ENCODE measurements around the gene PALM3. TPM values are rescaled to one million over a fixed set of nuclear protein-coding genes. Genes with fewer than 3 reads are reported as not detected.
A peak's percentile ranks its signal among the peaks of the same experiment; 100 is the strongest.

The PALM3 gene
- total RNA-seq, 1 experiment from 2014 or later: not detected

GRCh38 chr19:14012378-14012915 is 49.4 kb downstream of the PALM3 start:
- H3K36me3 Mint-ChIP-seq (ENCODE audit: insufficient read depth, unreplicated experiment): no peaks in the 10 kb centered on the region
- ChIA-PET POLR2A (interaction anchor here (0.5 to 0.6 kb wide), 2 partner anchors 19 to 105 kb away, joined by 3 read pairs; partner anchors contain the start of genes IL27RA and PRKACA), CTCF (no interaction called here)
- no TSS peak for BruUV-seq (replicated peaks)
- H3K4me1 Mint-ChIP-seq (ENCODE audit: insufficient read depth, unreplicated experiment): no peaks in the 10 kb centered on the region
- no peak overlapping the region for H3K27ac Mint-ChIP-seq (ENCODE audit: low read depth, unreplicated experiment)
- H3K27me3 Mint-ChIP-seq (ENCODE audit: insufficient read depth, unreplicated experiment): no peaks in the 10 kb centered on the region
- no peak for TF ChIP-seq CTCF (IDR thresholded peaks at IDR 0.05; ENCODE audit: unreplicated experiment)
- no peak overlapping the region for H3K4me3 Mint-ChIP-seq (ENCODE audit: unreplicated experiment)
- H3K9me3 Mint-ChIP-seq (ENCODE audit: unreplicated experiment): no peaks in the 10 kb centered on the region
- intact Hi-C loops (cut with micrococcal nuclease): no loop called here
- no peak for DNase-seq (ENCODE audit: unreplicated experiment)

GRCh38 chr19:14006766-14007562 is 54.9 kb downstream of the PALM3 start:
- TF ChIP-seq CTCF (IDR thresholded peaks at IDR 0.05; ENCODE audit: unreplicated experiment): no peak
- no peak for DNase-seq (ENCODE audit: unreplicated experiment)
- Mint-ChIP-seq H3K36me3 (ENCODE audit: insufficient read depth, unreplicated experiment) (peaks cover 18% of the 10 kb centered on the region), H3K27me3 (ENCODE audit: insufficient read depth, unreplicated experiment) (no peaks in the 10 kb centered on the region), H3K27ac (ENCODE audit: low read depth, unreplicated experiment) (peak overlapping the region; percentile 100), H3K9me3 (ENCODE audit: unreplicated experiment) (no peaks in the 10 kb centered on the region), H3K4me1 (ENCODE audit: insufficient read depth, unreplicated experiment) (peaks cover 4% of the 10 kb centered on the region), H3K4me3 (ENCODE audit: unreplicated experiment) (peak overlapping the region; percentile 90)
- BruUV-seq (replicated peaks): TSS peak; percentile 76
- ChIA-PET POLR2A (interaction anchor here (0.7 to 2.6 kb wide), 16 partner anchors 17 to 1163 kb away, joined by 3 to 14 read pairs (median 4); partner anchors contain the start of genes DCAF15 and IL27RA), CTCF (interaction anchor here (0.7 to 2.1 kb wide), 4 partner anchors 41 to 235 kb away, joined by 3 to 6 read pairs (median 3); partner anchors contain the start of gene MISP3)
- intact Hi-C loops (cut with micrococcal nuclease): loop anchor here (2.0 kb wide), 1 partner anchor 74 kb away; no protein-coding TSS in a partner anchor

- Mint-ChIP-seq H3K4me3 (ENCODE audit: unreplicated experiment) (peak within 1 kb of the TSS; percentile 90), H3K9me3 (ENCODE audit: unreplicated experiment) (no peaks in the 10 kb centered on the region), H3K27me3 (ENCODE audit: insufficient read depth, unreplicated experiment) (no peaks in the 10 kb centered on the region), H3K4me1 (ENCODE audit: insufficient read depth, unreplicated experiment) (peaks cover 4% of the 10 kb centered on the region), H3K27ac (ENCODE audit: low read depth, unreplicated experiment) (peak within 1 kb of the TSS; percentile 100), H3K36me3 (ENCODE audit: insufficient read depth, unreplicated experiment) (peaks cover 19% of the 10 kb centered on the region)
- no TSS peak for BruUV-seq (replicated peaks)
- DNase-seq (ENCODE audit: unreplicated experiment): peak; percentile 100
- POLR2A ChIA-PET: interaction anchor here (0.7 to 2.6 kb wide), 12 partner anchors 15 to 348 kb away, joined by 3 to 14 read pairs (median 4); partner anchors contain the start of genes DCAF15 and IL27RA
- no peak for TF ChIP-seq CTCF (IDR thresholded peaks at IDR 0.05; ENCODE audit: unreplicated experiment)
- CTCF ChIA-PET: interaction anchor here (0.6 to 2.1 kb wide), 3 partner anchors 64 to 103 kb away, joined by 3 to 6 read pairs (median 3); partner anchors contain the start of gene MISP3
- intact Hi-C loops (cut with micrococcal nuclease): loop anchor here (2.0 kb wide), 1 partner anchor 75 kb away; no protein-coding TSS in a partner anchor
Measured at GRCh38 chr19:14006085-14006765, 55.7 kb downstream of the PALM3 start, which contains the start of gene RFX1. Gene RFX1 (minus strand): TSS chr19:14006320. CDS start chr19:13993843, 12,477 bp downstream.
